Smooth muscle cell (in vitro differentiated cells): ENCODE results near the gene EMC10. TPM values are rescaled to one million over a fixed set of nuclear protein-coding genes. Genes with fewer than 3 reads are reported as not detected.
"Not testable (repeated sequence)": the region's sequence is repeated elsewhere in the genome, so short reads cannot be mapped to it uniquely, and the experiment has no call there.

Source experiments
- DNase-seq: peaks from one replicate; lab custom pipeline; 2025; ENCODE audit not compliant: unreplicated experiment; lab: John Stamatoyannopoulos, UW
- H2AFZ ChIP-seq: fragments of 200-600 bp; sonication (generic); 2 replicates; pipeline ENCODE4 v1.6.0; 2016; ENCODE audit warnings: antibody characterized with exemption, low read depth, mild to moderate bottlenecking
- H3F3A ChIP-seq: fragments of 200-600 bp; sonication (generic); 2 replicates; pipeline ENCODE4 v1.6.0; 2017; ENCODE audit warnings: antibody characterized with exemption, low read depth
- H3K27ac ChIP-seq: fragments of 200-600 bp; sonication (generic); 2 replicates; pipeline ENCODE4 v1.5.1; 2016; ENCODE audit warnings: low read depth, mild to moderate bottlenecking
- H3K27me3 ChIP-seq: fragments of 200-600 bp; sonication (generic); 2 replicates; pipeline ENCODE4 v1.6.1; 2016; ENCODE audit warnings: low read depth, mild to moderate bottlenecking
- H3K36me3 ChIP-seq: fragments of 200-600 bp; sonication (generic); 2 replicates; pipeline ENCODE4 v1.5.1; 2016; ENCODE audit warnings: low read depth
- H3K4me1 ChIP-seq: fragments of 200-600 bp; sonication (generic); 2 replicates; pipeline ENCODE4 v1.5.1; 2016; ENCODE audit warnings: low read depth
- H3K4me2 ChIP-seq: fragments of 200-600 bp; sonication (generic); 2 replicates; pipeline ENCODE4 v1.6.0; 2016; ENCODE audit warnings: mild to moderate bottlenecking
- H3K4me3 ChIP-seq: fragments of 200-600 bp; sonication (generic); 2 replicates; pipeline ENCODE4 v1.5.1; 2016; ENCODE audit warnings: mild to moderate bottlenecking
- H3K79me2 ChIP-seq: fragments of 200-600 bp; sonication (generic); 2 replicates; pipeline ENCODE4 v1.6.0; 2016; ENCODE audit warnings: low read depth, mild to moderate bottlenecking
- H3K9ac ChIP-seq: fragments of 200-600 bp; sonication (generic); 2 replicates; pipeline ENCODE4 v1.6.0; 2016; ENCODE audit warnings: low read depth
- H3K9me3 ChIP-seq: fragments of 200-600 bp; sonication (generic); replicated peaks from 2 replicates; pipeline ENCODE4 v1.5.1; 2016; ENCODE audit warnings: low read depth
- H4K20me1 ChIP-seq: fragments of 200-600 bp; sonication (generic); 2 replicates; pipeline ENCODE4 v1.6.0; 2016; ENCODE audit warnings: low read depth
- CTCF ChIP-seq: fragments of 200-600 bp; sonication (generic); IDR thresholded peaks from 2 replicates; pipeline ENCODE4 v1.5.1; 2017; ENCODE audit warnings: borderline replicate concordance, mild to moderate bottlenecking, antibody characterized with exemption; ENCODE audit not compliant: insufficient read depth, poor library complexity, severe bottlenecking
- WGBS: methylation state at CpG from one replicate; pipeline ENCODE4 v1.1.7; 2016; ENCODE audit warnings: low lambda C conversion rate; 5-methylcytosine and 5-hydroxymethylcytosine counted together
- polyA plus RNA-seq: library from polyadenylated mRNA; unstranded; fragments of >200 nt; fragmentation: Nextera tagmentation; extraction: Ambion mirVana; gene quantifications from 2 replicates; pipeline ENCODE4 v1.2.1, GENCODE V29; 2016
- total RNA-seq: library from RNA; depleted of rRNA; stranded (reverse); fragments of >200 nt; gene quantifications from 2 replicates; pipeline ENCODE4 v1.2.3, GENCODE V29; 2014

EMC10 gene
- total and polyA plus RNA-seq, 2 experiments from 2014 or later, result 18.0 to 51.7 TPM

- H3K27me3 ChIP-seq, result no peaks in the 10 kb centered on the region
- no peak overlapping the region for H3K4me3 ChIP-seq
- WGBS, result 55% methylated on average over 29 of the region's 29 CpGs
- H4K20me1 ChIP-seq, result no peaks in the 10 kb centered on the region
- H3K27ac ChIP-seq, result no peak overlapping the region
- no peaks in the 10 kb centered on the region for H3K9me3 ChIP-seq
- no peak overlapping the region for H3K4me2 ChIP-seq
- H3K4me1 ChIP-seq, result no peaks in the 10 kb centered on the region
- TF ChIP-seq CTCF, result peak; percentile 26
- DNase-seq, result no peak
- no peak overlapping the region for H2AFZ ChIP-seq
- no peaks in the 10 kb centered on the region for H3K36me3 ChIP-seq
- no peaks in the 10 kb centered on the region for H3K79me2 ChIP-seq
- H3F3A ChIP-seq, result no peaks in the 10 kb centered on the region
- no peak overlapping the region for H3K9ac ChIP-seq
Measured at GRCh38 chr19:50465986-50466705, 10.2 kb upstream of the EMC10 start.

- H3K9me3 ChIP-seq, result no peaks in the 10 kb centered on the region
Measured at GRCh38 chr19:50466706-50467039, 9.6 kb upstream of the EMC10 start.

GRCh38 chr19:50467566-50467965 is 8.7 kb upstream of the EMC10 start:
- H3K4me1 ChIP-seq, result no peaks in the 10 kb centered on the region
- 94% methylated on average over 17 of the region's 18 CpGs for WGBS
- TF ChIP-seq CTCF, result no peak
- H3K4me2 ChIP-seq, result no peak overlapping the region
- H3K27me3 ChIP-seq, result no peaks in the 10 kb centered on the region
- H3K9me3 ChIP-seq, result no peaks in the 10 kb centered on the region
- no peaks in the 10 kb centered on the region for H3K79me2 ChIP-seq
- no peak overlapping the region for H2AFZ ChIP-seq
- H3K36me3 ChIP-seq, result no peaks in the 10 kb centered on the region
- H3F3A ChIP-seq, result no peaks in the 10 kb centered on the region
- no peak overlapping the region for H3K27ac ChIP-seq
- no peak for DNase-seq
- no peak overlapping the region for H3K4me3 ChIP-seq
- no peaks in the 10 kb centered on the region for H4K20me1 ChIP-seq
- no peak overlapping the region for H3K9ac ChIP-seq

More at GRCh38 chr19:50466706-50467039, 9.6 kb upstream of the EMC10 start:
- Histone ChIP-seq H3K79me2 (no peaks in the 10 kb centered on the region), H4K20me1 (no peaks in the 10 kb centered on the region), H3K4me2 (no peak overlapping the region), H3K36me3 (no peaks in the 10 kb centered on the region), H3K27me3 (no peaks in the 10 kb centered on the region), H2AFZ (no peak overlapping the region), H3K9ac (no peak overlapping the region), H3K4me1 (no peaks in the 10 kb centered on the region), H3K4me3 (no peak overlapping the region), H3F3A (no peaks in the 10 kb centered on the region), H3K27ac (no peak overlapping the region)
- 94% methylated on average over 11 of the region's 11 CpGs for WGBS
- DNase-seq, result no peak
- no peak for TF ChIP-seq CTCF

- no peaks in the 10 kb centered on the region for H3K27me3 ChIP-seq
- H3K27ac ChIP-seq, result no peak overlapping the region
- DNase-seq, result no peak
- no peaks in the 10 kb centered on the region for H4K20me1 ChIP-seq
- H3K9ac ChIP-seq, result no peak overlapping the region
- no peaks in the 10 kb centered on the region for H3K4me1 ChIP-seq
- 88% methylated on average over 6 of the region's 6 CpGs for WGBS
- TF ChIP-seq CTCF, result no peak
- no peaks in the 10 kb centered on the region for H3F3A ChIP-seq
- no peaks in the 10 kb centered on the region for H3K9me3 ChIP-seq
- no peak overlapping the region for H3K4me3 ChIP-seq
- H3K36me3 ChIP-seq, result no peaks in the 10 kb centered on the region
- no peaks in the 10 kb centered on the region for H3K79me2 ChIP-seq
- H2AFZ ChIP-seq, result no peak overlapping the region
- no peak overlapping the region for H3K4me2 ChIP-seq
Measured at GRCh38 chr19:50468818-50469217, 7.5 kb upstream of the EMC10 start.

- not testable (repeated sequence) for H3K27ac ChIP-seq, H3K9ac ChIP-seq, H3K4me3 ChIP-seq, H3K36me3 ChIP-seq, H3K4me2 ChIP-seq, H2AFZ ChIP-seq, DNase-seq, H3K4me1 ChIP-seq, H3F3A ChIP-seq, H3K27me3 ChIP-seq, H3K9me3 ChIP-seq
- Histone ChIP-seq H4K20me1 (peaks cover 14% of the 10 kb centered on the region), H3K79me2 (peaks cover 13% of the 10 kb centered on the region)
- WGBS, result 69% methylated on average over 3 of the region's 3 CpGs
Measured at GRCh38 chr19:50473336-50473735, 3.0 kb upstream of the EMC10 start.
